Measurements from ENCODE around the gene TBX1.

- TF ChIP-seq CTCF (IDR thresholded peaks at IDR 0.05), result no peak
- TF ChIP-seq ZFX (IDR thresholded peaks at IDR 0.05; ENCODE audit: borderline replicate concordance), result no peak
These were observed 15.1 kb downstream of the TBX1 start for GRCh38 chr22:19775496-19776325.

Measured in 22Rv1 (cell line).